Activated CD8-positive, alpha-beta T cell treated with anti-CD3 and anti-CD28 coated beads, Interleukin-2, amount 10 ng/mL, durations not matched to agents 7 days and 5 days (primary cell): ENCODE data around the gene DPYSL5. TPM values are rescaled to one million over a fixed set of nuclear protein-coding genes. Genes with fewer than 3 reads are reported as not detected.
A peak's percentile ranks its signal among the peaks of the same experiment; 100 is the strongest.

Experiments
- ATAC-seq: fragments of 150-1000 bp; cut with Tn5 transposase; one replicate; pipeline ENCODE4 v1.10.0; 2021; ENCODE audit warnings: moderate library complexity
- CTCF ChIA-PET: fragments of 350-600 bp; sonication (Branson Sonifier 250); formaldehyde crosslinking; loops from one replicate; lab custom pipeline; 2021; ENCODE audit warnings: antibody characterized with exemption; lab: Charles Lee
- POLR2A ChIA-PET: fragments of 350-600 bp; sonication (Branson Sonifier 250); formaldehyde crosslinking; loops from one replicate; lab custom pipeline; 2021; ENCODE audit warnings: antibody characterized with exemption; lab: Charles Lee
- DNase-seq: peaks from one replicate; pipeline ENCODE4 v3.0.0-alpha.2; 2020
- H3K27ac Mint-ChIP-seq: one replicate; pipeline ENCODE4 v1.8.0; 2021; ENCODE audit warnings: mild to moderate bottlenecking, mixed read lengths
- H3K27me3 Mint-ChIP-seq: one replicate; pipeline ENCODE4 v1.8.0; 2021; ENCODE audit warnings: low read depth, mixed read lengths
- H3K36me3 Mint-ChIP-seq: one replicate; pipeline ENCODE4 v1.8.0; 2021; ENCODE audit warnings: low read depth, mixed read lengths
- H3K4me1 Mint-ChIP-seq: one replicate; pipeline ENCODE4 v1.8.0; 2021; ENCODE audit warnings: low read depth, mixed read lengths
- H3K4me3 Mint-ChIP-seq: one replicate; pipeline ENCODE4 v1.8.0; 2021; ENCODE audit warnings: mild to moderate bottlenecking, mixed read lengths
- H3K9me3 Mint-ChIP-seq: one replicate; pipeline ENCODE4 v1.8.0; 2022; ENCODE audit warnings: mixed read lengths; ENCODE audit not compliant: insufficient read depth
- total RNA-seq, 2 experiments: library from RNA; stranded (reverse); gene quantifications; one replicate each; pipeline ENCODE4 v1.2.3, GENCODE V29; 2021

The DPYSL5 gene, protein sequence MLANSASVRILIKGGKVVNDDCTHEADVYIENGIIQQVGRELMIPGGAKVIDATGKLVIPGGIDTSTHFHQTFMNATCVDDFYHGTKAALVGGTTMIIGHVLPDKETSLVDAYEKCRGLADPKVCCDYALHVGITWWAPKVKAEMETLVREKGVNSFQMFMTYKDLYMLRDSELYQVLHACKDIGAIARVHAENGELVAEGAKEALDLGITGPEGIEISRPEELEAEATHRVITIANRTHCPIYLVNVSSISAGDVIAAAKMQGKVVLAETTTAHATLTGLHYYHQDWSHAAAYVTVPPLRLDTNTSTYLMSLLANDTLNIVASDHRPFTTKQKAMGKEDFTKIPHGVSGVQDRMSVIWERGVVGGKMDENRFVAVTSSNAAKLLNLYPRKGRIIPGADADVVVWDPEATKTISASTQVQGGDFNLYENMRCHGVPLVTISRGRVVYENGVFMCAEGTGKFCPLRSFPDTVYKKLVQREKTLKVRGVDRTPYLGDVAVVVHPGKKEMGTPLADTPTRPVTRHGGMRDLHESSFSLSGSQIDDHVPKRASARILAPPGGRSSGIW
- total RNA-seq, result not detected

DNA sequence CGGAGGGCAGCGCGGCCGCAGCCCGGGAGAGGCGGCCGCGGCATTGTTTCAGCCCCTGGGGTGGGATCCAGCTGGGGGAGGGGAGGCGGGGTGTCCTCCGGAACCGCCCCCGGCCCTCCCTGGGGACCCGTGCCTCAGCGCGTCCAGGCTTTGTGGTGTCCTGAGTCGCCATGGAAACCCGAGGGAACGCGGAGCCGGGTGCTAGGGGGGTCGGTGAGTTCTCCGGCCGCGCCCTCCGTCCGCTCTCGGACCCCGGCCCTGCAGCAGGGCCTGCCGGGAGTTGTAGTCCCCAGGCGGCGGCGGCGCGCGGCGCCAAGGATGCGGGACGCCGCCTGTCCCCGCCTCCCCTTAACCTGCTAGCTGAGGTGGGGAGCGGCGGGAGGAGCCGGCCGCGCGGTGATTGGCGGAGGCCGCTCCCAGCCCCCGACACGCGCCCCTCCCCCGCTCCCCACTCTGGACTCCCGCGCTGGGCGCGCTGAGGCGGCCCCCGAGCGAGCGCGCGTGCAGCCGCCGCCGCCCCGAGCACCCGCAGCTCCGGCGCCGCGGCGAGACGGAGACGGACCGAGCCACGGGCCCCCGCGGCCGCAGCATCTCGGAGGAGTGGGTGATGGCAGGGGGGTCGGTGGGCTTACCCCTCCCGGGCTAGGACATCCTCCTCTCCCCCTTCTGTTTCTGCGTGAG lies at the start of gene DPYSL5:
TSS of gene DPYSL5 (plus strand) at position 478 of the 681 bp plus-strand sequence. CDS start 50,368 bp downstream, outside the sequence.
- POLR2A ChIA-PET, result no interaction called here
- CTCF ChIA-PET, result interaction anchor here (1.9 to 3.0 kb wide), 4 partner anchors 75 to 95 kb away, joined by 10 to 80 read pairs (median 11); no protein-coding TSS in a partner anchor
- Mint-ChIP-seq H3K27ac (no peak within 1 kb of the TSS), H3K36me3 (no peaks in the 10 kb centered on the region), H3K27me3 (peaks cover 57% of the 10 kb centered on the region), H3K4me3 (peak within 1 kb of the TSS; percentile 31), H3K4me1 (peaks cover 9% of the 10 kb centered on the region), H3K9me3 (no peaks in the 10 kb centered on the region)
- ATAC-seq (peak; percentile 18), DNase-seq (peak; percentile 25)

DNA sequence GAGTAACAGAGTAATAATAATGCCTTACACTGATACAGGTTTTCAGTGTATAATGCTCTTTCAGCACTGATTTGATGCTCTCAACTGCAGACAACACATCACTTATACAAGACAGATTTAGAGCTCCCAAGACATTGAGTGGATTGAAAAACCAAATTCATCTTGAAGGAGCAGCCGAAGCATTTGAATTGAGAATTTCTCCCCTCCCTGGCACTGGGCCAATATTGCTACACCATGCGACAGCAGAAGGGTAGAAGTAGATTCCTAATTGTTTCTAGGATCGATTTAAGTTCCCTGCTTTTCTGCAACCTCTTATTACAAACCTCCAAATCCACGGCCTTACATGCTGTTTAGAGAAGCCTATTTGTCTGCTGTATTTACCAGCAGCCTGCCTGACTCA lies 46.6 kb upstream of the DPYSL5 start:
- Mint-ChIP-seq H3K4me1 (no peaks in the 10 kb centered on the region), H3K27ac (no peak overlapping the region), H3K9me3 (no peaks in the 10 kb centered on the region), H3K4me3 (no peak overlapping the region), H3K36me3 (peaks cover 39% of the 10 kb centered on the region), H3K27me3 (no peaks in the 10 kb centered on the region)
- ATAC-seq (no peak), DNase-seq (no peak)
- POLR2A ChIA-PET, result no interaction called here
- CTCF ChIA-PET, result no interaction called here

DNA sequence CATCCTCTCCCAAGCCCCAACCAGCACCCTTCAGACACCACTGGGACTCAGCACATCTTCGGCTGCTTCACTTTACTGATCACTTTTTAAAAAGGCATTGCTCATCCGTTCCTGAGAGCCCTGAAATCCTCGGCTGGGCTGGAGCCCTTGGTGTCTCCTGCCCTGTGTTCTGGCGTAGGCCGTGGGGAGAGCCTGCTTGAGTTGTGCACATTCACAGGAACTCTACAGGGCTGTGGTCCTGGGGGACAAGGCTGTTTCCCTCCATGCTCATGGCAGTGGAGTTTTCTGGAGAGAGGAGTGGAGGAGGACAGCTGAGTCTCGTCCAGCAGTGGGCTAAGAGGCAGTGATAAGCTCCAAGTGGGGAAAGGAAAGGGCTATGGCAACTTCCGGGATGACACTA lies 46.1 kb upstream of the DPYSL5 start:
- ChIA-PET CTCF (no interaction called here), POLR2A (no interaction called here)
- no peaks in the 10 kb centered on the region for H3K4me1 Mint-ChIP-seq
- H3K36me3 Mint-ChIP-seq, result peaks cover 34% of the 10 kb centered on the region
- no peaks in the 10 kb centered on the region for H3K27me3 Mint-ChIP-seq
- DNase-seq (no peak), ATAC-seq (no peak)
- H3K9me3 Mint-ChIP-seq, result no peaks in the 10 kb centered on the region
- H3K27ac Mint-ChIP-seq, result peak overlapping the region; percentile 34
- no peak overlapping the region for H3K4me3 Mint-ChIP-seq

DNA sequence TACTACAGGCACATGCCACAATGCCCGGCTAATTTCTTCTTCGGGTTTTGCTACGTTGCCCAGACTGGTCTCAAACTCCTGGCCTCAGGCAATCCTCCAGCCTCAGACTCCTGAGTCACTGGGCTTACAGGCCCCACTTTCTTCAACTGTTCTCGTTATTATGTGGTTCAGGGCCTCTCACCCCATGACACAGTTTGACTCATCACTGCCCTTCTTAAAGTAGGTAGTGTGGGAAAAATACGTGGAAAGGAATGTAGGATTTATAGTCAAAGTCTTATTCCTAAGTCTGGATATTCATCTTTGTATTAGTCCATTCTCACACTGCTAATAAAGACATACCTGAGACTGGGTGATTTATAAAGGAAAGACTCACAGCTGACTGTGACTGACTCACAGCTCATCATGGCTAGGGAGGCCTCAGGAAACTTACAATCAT lies 42.7 kb upstream of the DPYSL5 start:
- Mint-ChIP-seq H3K36me3 (peaks cover 13% of the 10 kb centered on the region), H3K4me3 (no peak overlapping the region)
- no peak for ATAC-seq

DNA sequence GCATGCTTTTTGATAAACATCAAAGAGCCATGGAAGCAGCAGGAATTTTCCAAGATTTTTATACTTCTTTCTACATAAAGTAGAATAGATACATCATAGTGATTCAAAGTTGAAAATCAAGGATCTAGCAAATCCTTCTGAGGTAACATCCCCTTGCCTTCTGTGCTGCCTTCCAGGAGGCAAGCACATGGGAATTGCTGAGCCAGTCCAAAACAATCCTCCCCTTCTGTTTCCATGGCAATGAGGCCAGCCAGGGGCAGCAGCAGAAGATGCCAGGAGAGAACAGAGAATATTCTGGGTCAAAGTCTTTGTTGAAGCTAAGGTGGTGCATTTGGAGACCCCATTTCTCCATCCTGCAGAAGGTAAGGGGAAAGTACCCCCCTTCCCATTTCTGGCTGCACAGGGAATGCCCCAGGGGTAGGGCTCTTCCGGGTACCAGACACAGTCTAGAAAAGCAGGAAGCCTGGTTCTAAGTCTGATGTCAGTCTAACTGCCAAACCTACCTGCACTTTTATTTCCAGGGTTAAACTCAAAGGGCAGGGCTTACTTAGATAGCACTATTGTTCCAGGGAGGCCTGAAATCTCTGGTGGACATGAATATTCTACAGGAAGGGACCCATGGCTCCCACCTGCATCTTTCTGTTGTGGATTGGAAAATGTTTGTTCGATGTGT lies 40.0 kb upstream of the DPYSL5 start:
- peaks cover 15% of the 10 kb centered on the region for H3K4me1 Mint-ChIP-seq
- no peak overlapping the region for H3K27ac Mint-ChIP-seq
- DNase-seq, result no peak
- no peak for ATAC-seq
- ChIA-PET POLR2A (no interaction called here), CTCF (no interaction called here)
- no peaks in the 10 kb centered on the region for H3K36me3 Mint-ChIP-seq
- no peak overlapping the region for H3K4me3 Mint-ChIP-seq
- no peaks in the 10 kb centered on the region for H3K9me3 Mint-ChIP-seq
- H3K27me3 Mint-ChIP-seq, result no peaks in the 10 kb centered on the region

More for the DNA sequence above, 42.7 kb upstream of the DPYSL5 start:
- H3K9me3 Mint-ChIP-seq, result no peaks in the 10 kb centered on the region
- no peaks in the 10 kb centered on the region for H3K27me3 Mint-ChIP-seq
- ChIA-PET CTCF (no interaction called here), POLR2A (no interaction called here)
- peaks cover 8% of the 10 kb centered on the region for H3K4me1 Mint-ChIP-seq
- DNase-seq, result no peak
- no peak overlapping the region for H3K27ac Mint-ChIP-seq

DNA sequence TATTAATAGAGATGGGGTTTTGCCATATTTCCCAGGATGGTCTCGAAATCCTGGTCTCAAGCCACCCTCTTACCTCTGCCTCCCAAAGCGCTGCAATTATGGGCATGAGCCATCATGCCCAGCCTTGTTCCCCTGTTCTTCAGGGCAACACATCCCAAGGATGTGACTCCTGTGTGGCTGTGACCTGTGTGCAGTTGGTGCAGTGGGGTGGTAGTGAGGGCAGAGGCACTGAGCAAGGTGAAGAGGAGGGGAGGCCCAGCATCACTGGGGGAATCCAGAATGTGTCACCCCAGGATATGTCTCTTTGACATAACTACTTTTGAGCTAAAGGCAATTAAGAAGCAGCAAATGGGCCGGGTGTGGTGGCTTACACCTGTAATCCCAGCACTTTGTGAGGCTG lies 38.7 kb upstream of the DPYSL5 start:
- POLR2A ChIA-PET, result no interaction called here
- no peaks in the 10 kb centered on the region for H3K27me3 Mint-ChIP-seq
- no peak for DNase-seq
- no peaks in the 10 kb centered on the region for H3K36me3 Mint-ChIP-seq
- H3K9me3 Mint-ChIP-seq, result no peaks in the 10 kb centered on the region
- H3K4me3 Mint-ChIP-seq, result no peak overlapping the region
- CTCF ChIA-PET, result interaction anchor here (1.0 to 1.2 kb wide), 2 partner anchors 37 to 232 kb away, joined by 3 read pairs; no protein-coding TSS in a partner anchor
- peaks cover 15% of the 10 kb centered on the region for H3K4me1 Mint-ChIP-seq
- no peak for ATAC-seq
- peak overlapping the region; percentile 28 for H3K27ac Mint-ChIP-seq

DNA sequence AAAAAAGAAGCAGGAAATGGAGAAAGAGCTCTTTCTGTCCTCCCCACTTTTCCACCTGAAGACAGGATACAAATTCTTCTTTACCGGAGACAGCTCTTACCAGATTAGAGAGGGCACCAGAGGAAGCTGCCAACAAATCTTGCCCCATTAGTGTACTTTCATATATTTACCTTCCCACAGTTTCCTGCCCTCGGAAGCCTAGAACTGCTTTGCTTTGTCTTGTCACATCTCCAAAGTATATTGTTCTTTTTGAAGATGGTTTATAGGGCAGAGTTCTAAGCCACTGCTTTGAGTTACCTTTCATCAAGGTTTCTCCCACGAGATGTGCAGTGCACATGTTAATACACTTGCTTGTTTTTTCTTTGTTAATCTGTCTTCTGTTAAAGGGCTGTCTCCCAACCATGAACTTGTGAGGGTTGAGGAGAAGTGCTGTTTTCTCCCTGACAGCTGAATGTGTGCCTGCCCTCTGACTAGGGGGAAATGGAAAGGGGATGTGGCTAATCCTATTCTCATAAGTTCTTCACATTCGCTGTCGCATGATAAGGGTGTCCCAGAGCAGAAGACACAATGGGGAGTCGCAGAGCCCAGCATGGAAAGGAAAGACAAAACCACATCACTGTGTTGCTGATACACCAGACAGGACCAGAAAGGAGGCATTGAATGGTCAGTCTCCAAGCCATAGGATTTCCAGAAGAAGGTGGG lies 37.9 kb upstream of the DPYSL5 start:
- POLR2A ChIA-PET, result no interaction called here
- no peaks in the 10 kb centered on the region for H3K27me3 Mint-ChIP-seq
- no peaks in the 10 kb centered on the region for H3K36me3 Mint-ChIP-seq
- H3K4me3 Mint-ChIP-seq, result no peak overlapping the region
- no peaks in the 10 kb centered on the region for H3K9me3 Mint-ChIP-seq
- ATAC-seq (peak; percentile 50), DNase-seq (no peak)
- CTCF ChIA-PET, result interaction anchor here (1.0 to 1.2 kb wide), 2 partner anchors 36 to 232 kb away, joined by 3 read pairs; no protein-coding TSS in a partner anchor
- no peak overlapping the region for H3K27ac Mint-ChIP-seq
- peaks cover 15% of the 10 kb centered on the region for H3K4me1 Mint-ChIP-seq

DNA sequence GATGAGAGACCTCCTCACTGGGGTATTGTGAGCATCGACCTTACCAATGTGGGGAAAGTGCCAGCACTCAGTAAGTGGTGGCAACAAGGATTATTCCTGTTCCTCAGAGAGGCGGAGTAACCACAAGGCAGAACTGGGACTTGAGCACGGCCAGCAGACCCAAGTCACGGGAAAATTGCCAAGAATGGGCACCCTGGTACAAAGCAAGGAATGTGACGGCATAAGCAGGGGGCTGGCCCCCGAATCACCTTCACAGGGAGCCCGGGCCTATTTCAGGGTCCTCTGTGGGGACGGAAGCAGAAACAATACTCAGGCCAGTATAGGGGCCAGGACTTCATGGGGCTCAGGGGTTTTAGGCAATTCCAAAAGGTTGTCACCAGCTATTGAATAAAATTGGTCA lies 36.7 kb upstream of the DPYSL5 start:
- DNase-seq, result no peak
- CTCF ChIA-PET, result no interaction called here
- POLR2A ChIA-PET, result no interaction called here
- Mint-ChIP-seq H3K9me3 (no peaks in the 10 kb centered on the region), H3K36me3 (no peaks in the 10 kb centered on the region), H3K27ac (no peak overlapping the region), H3K4me1 (peaks cover 15% of the 10 kb centered on the region), H3K27me3 (no peaks in the 10 kb centered on the region), H3K4me3 (no peak overlapping the region)
- no peak for ATAC-seq

DNA sequence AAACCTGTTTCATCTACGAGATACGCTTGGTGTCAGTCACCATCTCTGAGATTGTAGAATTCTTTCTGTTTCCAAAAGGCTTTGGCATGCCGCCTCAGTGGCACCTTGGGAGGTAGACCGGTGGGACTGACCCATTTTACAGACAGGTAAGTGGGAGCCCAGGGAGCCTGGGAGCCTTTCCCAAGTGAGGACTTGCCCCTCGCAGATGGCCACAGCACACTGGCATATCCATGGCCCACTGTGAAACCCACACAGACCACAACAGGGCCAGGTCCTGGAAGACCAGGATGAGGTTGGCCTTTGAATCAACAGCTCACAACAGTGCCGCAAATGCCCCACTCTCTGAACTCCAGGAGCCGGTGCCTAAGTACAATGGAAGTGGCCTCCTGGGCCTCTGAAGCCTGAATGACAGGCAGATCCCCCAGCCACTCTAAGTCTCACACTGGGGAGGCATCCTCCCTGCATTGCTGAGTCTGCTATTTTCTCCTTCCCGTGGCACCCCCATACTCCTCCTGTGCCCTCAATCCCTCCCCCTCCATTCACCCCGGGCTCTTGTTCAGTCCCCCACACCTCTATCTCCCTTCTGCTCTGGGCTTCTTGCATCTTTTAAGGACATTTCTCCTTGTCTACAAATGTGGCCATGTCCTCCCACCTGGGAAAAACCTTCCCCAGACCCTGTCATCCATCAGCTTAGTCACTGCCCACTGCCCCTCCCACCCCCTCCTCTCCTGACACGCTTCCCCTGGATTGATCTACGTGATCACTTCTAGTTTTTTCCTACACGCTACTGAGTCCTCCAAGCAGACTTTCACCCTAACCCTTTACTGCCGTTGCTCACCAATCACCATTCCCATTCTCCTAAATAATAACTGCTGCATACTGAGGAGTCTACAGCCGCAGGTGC lies 35.9 kb upstream of the DPYSL5 start:
- CTCF ChIA-PET, result interaction anchor here (0.7 to 1.8 kb wide), 2 partner anchors 34 to 179 kb away, joined by 3 to 4 read pairs; no protein-coding TSS in a partner anchor
- no peak for ATAC-seq

DNA sequence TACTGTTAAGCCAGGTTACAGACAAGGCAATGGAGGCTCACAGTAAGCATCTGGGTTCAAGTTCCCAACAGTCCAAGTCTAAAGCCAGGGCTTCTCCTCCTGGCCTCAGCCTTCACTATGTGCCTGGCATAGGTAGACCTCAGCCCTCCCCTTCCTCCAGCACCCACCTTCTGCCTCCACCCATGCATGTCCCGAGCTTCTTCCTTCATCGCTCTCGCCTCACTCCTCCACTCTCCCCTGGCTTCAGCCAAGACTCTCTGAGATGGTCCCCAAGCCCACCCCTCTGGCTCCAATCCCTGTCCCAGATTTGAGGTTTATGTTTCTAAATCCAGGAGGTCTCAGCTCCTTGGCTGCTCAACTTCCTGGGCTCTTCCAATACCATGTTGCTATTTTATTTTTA lies 35.2 kb upstream of the DPYSL5 start:
- Mint-ChIP-seq H3K4me3 (no peak overlapping the region), H3K27me3 (no peaks in the 10 kb centered on the region), H3K4me1 (peaks cover 15% of the 10 kb centered on the region), H3K36me3 (no peaks in the 10 kb centered on the region), H3K27ac (no peak overlapping the region), H3K9me3 (no peaks in the 10 kb centered on the region)
- no peak for ATAC-seq
- DNase-seq, result no peak
- ChIA-PET CTCF (interaction anchor here (0.7 to 1.8 kb wide), 2 partner anchors 33 to 179 kb away, joined by 3 to 4 read pairs; no protein-coding TSS in a partner anchor), POLR2A (interaction anchor here (0.6 kb wide), 1 partner anchor 204 kb away, joined by 4 read pairs; no protein-coding TSS in a partner anchor)

More for the DNA sequence above, 35.9 kb upstream of the DPYSL5 start:
- POLR2A ChIA-PET, result no interaction called here
- H3K9me3 Mint-ChIP-seq, result no peaks in the 10 kb centered on the region
- no peak overlapping the region for H3K27ac Mint-ChIP-seq
- no peaks in the 10 kb centered on the region for H3K27me3 Mint-ChIP-seq
- DNase-seq, result no peak
- peaks cover 15% of the 10 kb centered on the region for H3K4me1 Mint-ChIP-seq
- no peaks in the 10 kb centered on the region for H3K36me3 Mint-ChIP-seq
- no peak overlapping the region for H3K4me3 Mint-ChIP-seq
